ENCODE measurements around the gene PTF1A.

Gene PTF1A

GRCh38 chr10:23151071-23151470 lies 41.0 kb upstream of the PTF1A start:
- no peak for DNase-seq (ENCODE audit: low read depth)
- no peak for TF ChIP-seq CTCF (IDR thresholded peaks at IDR 0.05; ENCODE audit: control insufficient read depth, insufficient read depth, low read depth, low read length, missing control alignments)
- no peak overlapping the region for H3K4me3 ChIP-seq (ENCODE audit: control insufficient read depth, low read depth, low read length)

- DNase-seq (ENCODE audit: low read depth): no peak
- TF ChIP-seq CTCF (IDR thresholded peaks at IDR 0.05; ENCODE audit: control insufficient read depth, insufficient read depth, low read depth, low read length, missing control alignments): no peak
- no peak overlapping the region for H3K4me3 ChIP-seq (ENCODE audit: control insufficient read depth, low read depth, low read length)
Measured at GRCh38 chr10:23155169-23155568, 36.9 kb upstream of the PTF1A start.

- no peak for DNase-seq (ENCODE audit: low read depth)
- no peak for TF ChIP-seq CTCF (IDR thresholded peaks at IDR 0.05; ENCODE audit: control insufficient read depth, insufficient read depth, low read depth, low read length, missing control alignments)
- no peak overlapping the region for H3K4me3 ChIP-seq (ENCODE audit: control insufficient read depth, low read depth, low read length)
Measured at GRCh38 chr10:23156447-23157150, 35.5 kb upstream of the PTF1A start.

GRCh38 chr10:23157239-23157681 lies 34.9 kb upstream of the PTF1A start:
- no peak for DNase-seq (ENCODE audit: low read depth)
- TF ChIP-seq CTCF (IDR thresholded peaks at IDR 0.05; ENCODE audit: control insufficient read depth, insufficient read depth, low read depth, low read length, missing control alignments): no peak
- H3K4me3 ChIP-seq (ENCODE audit: control insufficient read depth, low read depth, low read length): no peak overlapping the region

GRCh38 chr10:23157691-23158369 lies 34.3 kb upstream of the PTF1A start:
- DNase-seq (ENCODE audit: low read depth): peak; percentile 11
- TF ChIP-seq CTCF (IDR thresholded peaks at IDR 0.05; ENCODE audit: control insufficient read depth, insufficient read depth, low read depth, low read length, missing control alignments): no peak
- no peak overlapping the region for H3K4me3 ChIP-seq (ENCODE audit: control insufficient read depth, low read depth, low read length)

GRCh38 chr10:23158370-23158769 lies 33.7 kb upstream of the PTF1A start:
- H3K4me3 ChIP-seq (ENCODE audit: control insufficient read depth, low read depth, low read length): no peak overlapping the region
- peak; percentile 88 for TF ChIP-seq CTCF (IDR thresholded peaks at IDR 0.05; ENCODE audit: control insufficient read depth, insufficient read depth, low read depth, low read length, missing control alignments)
- DNase-seq (ENCODE audit: low read depth): peak; percentile 11

All from AG09309 (cell line).